GM12801 (cell line): ENCODE results near the gene MAT1A.

Source experiments
- TF ChIP-seq, protein P1 (sequence below): IDR thresholded peaks from one replicate; pipeline ENCODE4 v1.5.1; 2011; ENCODE audit warnings: control low read depth; ENCODE audit not compliant: insufficient read length; ENCODE audit errors: extremely low read depth

The MAT1A gene

DNA sequence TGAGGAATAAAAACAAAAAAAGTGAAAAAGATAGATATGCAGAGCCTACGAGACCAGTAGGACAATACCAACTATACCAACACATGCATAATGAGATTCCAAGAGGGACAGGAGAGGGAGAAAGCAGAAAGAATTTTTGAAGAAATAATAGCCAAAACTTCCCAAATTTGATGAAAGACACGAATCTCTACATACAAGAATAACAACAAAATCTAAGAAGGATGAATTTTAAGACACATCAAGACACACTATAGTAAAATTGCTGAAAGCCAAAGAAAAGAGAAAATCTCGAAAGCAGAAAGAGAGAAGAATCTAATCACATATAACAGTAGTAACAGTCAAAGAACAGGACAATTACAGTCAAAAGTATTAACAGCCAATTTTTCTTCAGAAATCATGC lies 7.5 kb upstream of the MAT1A start:
- TF ChIP-seq, protein P1, sequence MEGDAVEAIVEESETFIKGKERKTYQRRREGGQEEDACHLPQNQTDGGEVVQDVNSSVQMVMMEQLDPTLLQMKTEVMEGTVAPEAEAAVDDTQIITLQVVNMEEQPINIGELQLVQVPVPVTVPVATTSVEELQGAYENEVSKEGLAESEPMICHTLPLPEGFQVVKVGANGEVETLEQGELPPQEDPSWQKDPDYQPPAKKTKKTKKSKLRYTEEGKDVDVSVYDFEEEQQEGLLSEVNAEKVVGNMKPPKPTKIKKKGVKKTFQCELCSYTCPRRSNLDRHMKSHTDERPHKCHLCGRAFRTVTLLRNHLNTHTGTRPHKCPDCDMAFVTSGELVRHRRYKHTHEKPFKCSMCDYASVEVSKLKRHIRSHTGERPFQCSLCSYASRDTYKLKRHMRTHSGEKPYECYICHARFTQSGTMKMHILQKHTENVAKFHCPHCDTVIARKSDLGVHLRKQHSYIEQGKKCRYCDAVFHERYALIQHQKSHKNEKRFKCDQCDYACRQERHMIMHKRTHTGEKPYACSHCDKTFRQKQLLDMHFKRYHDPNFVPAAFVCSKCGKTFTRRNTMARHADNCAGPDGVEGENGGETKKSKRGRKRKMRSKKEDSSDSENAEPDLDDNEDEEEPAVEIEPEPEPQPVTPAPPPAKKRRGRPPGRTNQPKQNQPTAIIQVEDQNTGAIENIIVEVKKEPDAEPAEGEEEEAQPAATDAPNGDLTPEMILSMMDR, result no peak

DNA sequence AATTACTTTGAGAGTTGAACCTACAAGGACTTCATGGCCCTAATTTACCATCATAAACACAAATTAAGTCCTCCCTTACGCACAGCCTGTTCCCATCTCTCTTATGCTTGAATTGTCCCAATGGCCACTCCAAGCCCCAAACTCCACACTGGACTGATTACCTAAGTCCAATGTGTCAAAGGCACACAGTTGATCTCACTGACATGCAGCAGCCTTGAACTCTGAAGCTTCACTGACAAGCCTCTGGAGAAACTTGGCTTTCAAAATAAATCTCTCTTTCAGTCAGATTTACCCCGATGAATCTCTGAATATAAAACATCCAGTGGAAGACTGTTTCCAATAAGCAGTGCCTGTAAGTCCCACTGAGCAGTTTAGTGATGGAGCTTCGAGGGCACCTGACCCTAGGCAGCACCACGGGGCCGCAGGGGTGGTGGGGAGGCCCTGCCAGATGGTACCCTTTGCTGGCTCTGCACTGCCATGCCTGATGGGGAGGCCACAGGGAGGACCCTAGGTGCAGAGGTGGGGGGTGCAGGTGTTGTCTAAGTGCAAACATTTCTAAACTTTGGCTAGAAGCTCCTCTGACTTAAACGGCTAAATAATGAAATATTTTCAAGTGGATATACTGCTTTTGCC lies 3.3 kb upstream of the MAT1A start:
- TF ChIP-seq, protein P1, result no peak

DNA sequence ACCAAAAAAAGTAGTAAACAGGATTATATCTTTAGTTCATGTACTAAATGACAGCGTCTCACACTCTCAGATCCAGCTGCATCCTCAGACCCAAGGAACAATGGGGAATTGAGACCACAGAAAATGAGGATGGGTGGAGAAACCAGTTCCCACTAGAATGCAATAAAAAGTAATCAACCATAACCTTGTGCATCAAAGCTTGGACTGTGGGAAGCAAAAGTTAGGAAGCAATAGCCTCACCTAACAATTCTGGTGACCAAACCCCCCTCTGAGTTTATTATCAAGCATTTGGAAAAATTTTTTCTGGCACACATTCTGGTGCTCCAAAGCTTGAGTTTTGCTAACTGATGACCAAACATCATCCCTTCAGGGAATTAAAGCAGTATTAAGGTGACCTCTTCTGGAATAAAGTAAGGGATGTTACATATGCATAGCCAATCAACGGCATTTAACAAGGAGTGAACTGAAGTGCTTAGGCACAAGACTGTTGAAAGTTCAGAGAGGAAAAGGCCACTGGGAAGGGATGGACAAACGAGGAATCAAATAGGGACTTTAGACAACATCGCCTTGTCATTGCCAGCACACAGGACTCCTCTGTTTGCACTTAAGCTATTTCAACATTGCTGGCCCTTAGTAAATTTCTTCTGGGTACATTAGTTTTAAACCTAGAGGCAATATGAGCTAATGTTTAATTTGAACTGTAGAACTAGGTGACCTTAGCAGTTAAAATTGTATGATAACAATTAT lies 1.2 kb upstream of the MAT1A start:
- TF ChIP-seq, protein P1, result no peak

DNA sequence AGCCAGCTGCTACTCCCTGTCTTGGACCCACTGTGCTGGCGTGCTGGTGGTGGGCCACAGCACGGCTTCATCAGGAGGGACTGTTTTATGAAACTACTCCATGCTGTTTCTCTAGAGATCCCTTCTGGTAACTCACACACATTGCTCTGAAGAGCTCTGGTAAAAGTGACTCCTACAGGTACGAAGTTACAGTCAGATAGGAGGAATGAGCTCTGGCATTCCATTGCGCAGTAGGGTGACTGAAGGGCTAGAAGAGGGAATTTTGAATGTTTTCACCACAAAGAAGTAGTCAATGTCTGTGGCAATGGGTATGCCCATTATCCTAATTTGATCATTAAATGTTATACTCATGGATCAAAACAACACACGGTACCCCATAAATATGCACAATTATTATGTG lies 609 bp downstream of the MAT1A start:
- TF ChIP-seq, protein P1, result no peak

DNA sequence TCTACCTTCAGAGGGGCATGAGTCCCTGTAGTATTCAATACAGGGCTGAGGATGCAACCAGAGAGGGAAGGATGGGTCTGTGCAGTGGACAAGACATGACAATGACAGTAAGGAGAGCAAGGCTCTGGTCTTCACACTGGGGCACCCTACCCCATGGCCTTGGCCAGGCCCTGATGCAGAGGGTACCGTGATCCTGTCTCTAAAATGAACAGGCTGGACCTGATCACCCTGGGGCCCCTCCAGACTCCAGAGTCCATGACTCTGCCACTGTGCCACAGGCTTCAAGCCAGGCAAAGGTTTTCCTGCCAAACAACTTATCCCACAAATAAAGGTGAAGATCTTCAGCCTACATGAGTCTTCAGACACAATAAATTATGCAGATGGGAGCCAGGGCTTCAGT lies 4.9 kb downstream of the MAT1A start:
- TF ChIP-seq, protein P1, result no peak

DNA sequence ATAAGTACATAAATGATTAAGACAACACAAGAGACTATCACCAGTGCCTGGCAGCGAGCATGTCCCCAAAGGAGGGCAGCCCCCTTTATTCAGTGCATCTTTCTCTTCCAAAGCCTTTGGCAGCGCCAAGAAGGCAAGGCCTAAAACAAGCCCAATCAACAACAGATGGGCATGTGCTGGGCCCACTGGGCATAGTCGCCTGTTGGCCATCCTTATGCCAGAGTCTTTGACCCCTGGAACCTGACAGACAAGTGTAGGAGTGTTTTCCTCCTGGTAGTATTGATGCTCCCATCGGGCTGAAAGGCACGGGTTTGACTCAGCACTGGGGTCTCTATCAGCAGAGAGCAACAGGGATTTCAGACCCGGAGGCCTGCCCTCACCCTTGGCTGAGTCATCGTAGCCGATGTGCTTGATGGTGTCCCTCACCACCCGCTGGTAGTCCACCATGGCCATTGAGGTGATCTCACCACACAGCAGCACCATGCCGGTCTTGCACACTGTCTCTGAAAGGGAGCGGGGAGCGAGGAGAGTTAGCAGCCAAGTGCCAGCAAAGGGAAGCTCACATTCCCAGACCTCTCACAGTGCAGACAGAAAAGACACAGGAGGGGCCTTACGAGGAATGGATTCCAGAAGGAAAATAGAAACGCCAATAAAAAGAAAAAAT lies 5.8 kb downstream of the MAT1A start:
- TF ChIP-seq, protein P1, result no peak

DNA sequence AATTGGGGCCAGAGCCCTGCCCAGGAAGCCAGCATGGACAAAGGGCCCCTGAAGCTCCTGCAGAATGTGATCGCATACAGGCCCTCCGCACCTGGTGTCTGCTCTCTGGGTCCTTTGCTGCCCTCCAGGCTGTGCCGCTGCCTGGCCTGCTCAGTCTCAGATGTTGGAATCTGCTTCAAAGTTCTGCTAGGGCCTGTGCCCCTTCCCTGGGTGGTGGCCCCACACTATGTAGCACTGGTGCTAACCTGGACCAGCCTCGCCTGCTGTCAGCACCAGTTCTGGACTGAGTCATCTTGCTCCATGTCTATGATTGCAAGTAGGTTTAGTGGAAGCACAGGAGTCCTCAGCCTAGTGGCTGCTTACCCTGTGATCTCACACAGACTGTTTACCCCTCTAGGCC lies 6.3 kb downstream of the MAT1A start:
- TF ChIP-seq, protein P1, result no peak
